DMS53 (cell line): Measurements from ENCODE around the gene BCAR1.

Experiments used
- DNase-seq: peaks from one replicate; lab custom pipeline; 2025; lab: John Stamatoyannopoulos, UW

The BCAR1 gene

DNA sequence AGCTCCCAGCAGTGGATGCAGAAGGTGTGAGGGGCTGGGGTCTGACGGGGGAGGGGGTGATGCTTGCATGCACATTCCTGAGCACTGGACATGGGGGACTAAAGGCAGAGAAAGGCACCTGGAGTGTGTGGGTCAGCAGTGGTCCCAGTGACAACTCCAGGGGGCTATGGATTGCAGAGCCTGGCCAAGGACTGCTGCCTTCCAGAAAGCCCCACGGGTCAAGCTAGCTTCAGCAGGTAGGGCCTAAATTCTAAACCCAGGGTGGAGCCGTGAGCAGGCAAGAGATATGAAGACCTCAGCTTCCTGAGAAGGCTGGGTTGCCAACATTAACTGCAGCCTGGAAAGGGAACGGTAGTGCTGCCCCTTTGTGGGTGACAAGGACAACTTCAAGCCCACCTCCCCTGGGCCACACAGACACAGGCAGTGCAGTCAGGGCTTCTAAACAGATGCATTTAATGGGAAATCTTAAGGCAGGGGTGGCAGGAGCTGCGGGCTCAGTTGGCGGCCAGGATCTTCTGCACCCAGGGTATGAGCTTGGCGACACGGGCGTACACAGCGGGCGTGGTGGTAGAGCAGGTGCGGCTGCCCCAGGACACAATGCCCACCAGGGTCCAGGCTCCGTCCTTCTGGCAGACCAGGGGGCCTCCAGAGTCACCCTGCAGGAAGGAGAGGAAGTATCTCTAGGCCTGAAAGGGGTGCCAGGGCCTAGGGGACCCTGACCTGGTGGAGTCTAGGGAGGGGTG lies 47.6 kb downstream of the BCAR1 start:
- DNase-seq: no peak

DNA sequence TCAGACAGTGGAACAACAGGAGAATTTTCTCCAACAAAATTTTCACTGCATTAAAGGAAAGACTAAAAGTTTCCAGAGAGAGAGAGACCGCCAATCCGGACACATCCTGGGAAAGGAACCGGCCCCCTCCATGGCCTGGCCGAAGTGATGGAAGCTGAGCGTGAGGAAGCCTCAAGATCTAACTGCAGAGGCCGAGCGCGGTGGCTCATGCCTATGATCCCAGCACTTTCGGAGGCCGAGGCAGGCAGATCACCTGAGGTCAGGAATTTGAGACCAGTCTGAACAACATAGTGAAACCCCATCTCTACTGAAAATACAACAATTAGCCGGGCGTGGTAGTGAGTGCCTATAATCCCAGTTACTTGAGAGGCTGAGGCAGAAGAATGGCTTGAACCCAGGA lies 48.3 kb downstream of the BCAR1 start:
- no peak for DNase-seq

DNA sequence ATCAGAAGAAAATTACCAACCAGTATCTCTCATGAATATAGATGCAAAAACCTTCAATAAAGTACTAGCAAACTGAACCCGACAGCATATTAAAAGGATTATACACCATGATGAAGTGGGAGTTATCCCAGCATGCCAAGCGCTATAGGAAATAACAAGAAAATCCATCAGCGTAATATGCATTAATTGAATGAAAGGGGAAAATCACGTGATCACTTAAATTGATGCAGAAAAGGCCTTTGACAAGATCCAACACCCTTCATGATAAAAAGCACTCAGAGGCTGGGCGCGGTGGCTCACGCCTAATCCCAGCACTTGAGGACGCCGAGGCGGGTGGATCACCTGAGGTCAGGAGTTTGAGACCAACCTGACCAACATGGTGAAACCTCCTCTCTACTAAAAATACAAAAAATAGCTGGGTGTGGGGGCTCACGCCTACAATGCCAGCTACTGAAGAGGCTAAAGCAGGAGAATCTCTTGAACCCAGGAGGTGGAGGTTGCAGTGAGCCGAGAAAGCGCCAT lies 49.3 kb downstream of the BCAR1 start:
- no peak for DNase-seq

DNA sequence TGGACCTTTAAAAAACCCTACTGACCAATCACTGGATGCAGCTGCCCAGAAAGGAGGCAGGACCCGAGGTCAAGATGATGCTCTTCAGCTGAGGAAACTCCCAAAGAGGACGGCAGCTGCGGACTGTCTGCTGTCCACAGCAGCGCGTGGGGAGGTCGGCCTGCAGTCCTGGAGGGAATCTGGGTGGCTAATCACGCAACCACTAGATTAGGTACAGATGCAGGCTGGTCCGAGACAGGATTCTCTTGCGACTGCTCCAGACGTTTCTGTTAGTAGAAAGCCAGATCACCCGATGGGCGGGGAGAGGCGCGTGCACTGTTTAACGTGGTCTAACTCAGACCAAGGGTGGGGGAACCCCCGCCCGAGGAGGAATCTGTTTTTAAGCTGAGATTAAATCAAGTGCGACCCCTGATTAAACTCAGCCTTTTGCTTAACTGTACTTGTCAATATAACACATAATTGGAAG lies 53.3 kb downstream of the BCAR1 start:
- no peak for DNase-seq

DNA sequence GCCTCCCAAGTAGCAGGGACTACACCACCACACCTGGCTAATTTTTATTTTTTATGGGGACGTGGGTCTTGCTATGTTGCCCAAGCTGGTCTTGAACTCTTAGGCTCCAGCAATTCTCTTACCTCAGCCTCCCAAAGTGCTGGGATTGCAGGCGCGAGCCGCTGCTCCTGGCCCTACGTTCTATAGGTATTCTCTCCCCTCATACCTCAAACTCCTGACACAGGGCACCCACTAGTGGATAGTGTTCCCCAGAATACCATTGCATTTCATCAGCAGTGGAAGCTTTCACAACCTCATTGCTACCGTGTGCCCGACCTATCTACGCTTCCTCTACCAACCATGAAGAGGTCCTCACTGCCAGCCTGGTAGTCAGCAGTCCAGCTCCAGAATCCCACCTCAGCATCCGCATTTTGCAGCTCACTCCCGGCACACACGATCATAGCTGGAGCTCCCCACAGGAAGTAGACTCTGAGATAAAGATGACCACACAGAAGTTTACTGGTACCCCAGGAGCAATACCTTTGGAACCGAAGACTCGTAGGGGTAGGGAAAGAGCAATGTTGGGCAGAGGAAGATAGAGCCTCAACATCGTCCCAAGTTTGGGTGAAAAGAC lies 53.8 kb downstream of the BCAR1 start:
- no peak for DNase-seq

DNA sequence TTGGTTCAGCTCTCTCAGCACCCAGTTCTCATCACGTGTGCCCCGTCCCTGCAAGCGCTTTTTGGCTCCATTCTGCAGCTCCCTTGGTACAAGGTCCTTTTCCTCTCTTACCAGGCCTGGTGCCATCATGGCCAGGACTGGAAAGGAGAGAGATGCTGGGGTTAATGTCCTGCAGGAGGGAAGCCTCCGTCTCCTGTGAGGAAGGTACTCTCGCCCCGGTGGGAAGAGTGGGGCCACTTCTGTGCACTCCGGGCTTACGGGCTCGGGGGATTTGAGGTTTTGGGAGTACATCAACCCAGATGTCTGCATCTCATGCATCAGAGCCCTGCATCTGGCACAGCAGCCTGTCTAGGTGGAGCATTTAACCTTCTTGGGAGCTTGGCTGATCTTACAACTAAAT lies 54.6 kb downstream of the BCAR1 start:
- no peak for DNase-seq

DNA sequence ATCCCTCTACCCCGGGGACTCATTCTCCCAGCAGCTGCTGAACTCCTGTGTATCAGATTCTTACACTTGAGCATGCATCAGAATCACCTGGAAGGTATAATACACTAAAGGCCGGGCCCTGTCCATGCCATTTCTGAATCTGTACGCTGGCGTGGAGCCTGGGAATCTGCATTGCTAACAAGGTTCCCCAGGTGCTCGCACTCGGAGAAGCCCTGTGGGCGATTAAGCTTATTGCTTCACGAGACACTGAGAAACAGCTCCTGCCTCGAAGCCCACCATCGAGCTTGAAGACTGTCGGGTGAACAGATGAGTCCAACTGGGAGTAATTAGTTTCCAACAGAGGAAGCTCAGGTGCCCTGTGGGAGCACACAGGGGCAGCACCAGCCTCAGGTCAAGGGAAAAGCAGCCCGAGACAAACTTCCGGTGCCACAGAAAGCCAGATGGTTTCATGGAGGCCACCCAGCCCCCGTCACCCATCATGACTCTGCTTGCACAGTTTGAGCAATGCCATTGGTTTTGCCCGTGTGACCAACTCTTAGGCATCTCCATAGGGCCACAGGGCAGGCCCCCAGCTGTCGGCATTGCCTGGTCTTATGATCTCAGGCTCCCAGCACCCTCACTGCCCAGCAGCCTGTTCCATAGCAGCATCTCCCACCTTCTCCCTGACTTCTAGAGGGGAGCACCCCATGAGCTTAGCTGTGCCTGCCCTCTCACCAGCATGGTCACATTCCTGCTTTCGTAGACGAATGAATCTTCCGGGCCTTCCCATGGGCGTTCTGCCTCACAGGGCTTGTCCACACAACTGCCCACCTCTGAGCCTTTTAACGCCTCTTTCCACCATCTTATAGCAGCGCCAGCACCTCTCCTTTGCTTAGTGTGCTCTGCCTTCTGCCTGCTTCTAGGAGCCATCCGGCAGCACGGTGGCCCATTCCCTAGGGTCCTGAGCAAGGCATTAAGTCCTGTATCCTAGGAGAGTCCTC lies 55.3 kb downstream of the BCAR1 start:
- no peak for DNase-seq

DNA sequence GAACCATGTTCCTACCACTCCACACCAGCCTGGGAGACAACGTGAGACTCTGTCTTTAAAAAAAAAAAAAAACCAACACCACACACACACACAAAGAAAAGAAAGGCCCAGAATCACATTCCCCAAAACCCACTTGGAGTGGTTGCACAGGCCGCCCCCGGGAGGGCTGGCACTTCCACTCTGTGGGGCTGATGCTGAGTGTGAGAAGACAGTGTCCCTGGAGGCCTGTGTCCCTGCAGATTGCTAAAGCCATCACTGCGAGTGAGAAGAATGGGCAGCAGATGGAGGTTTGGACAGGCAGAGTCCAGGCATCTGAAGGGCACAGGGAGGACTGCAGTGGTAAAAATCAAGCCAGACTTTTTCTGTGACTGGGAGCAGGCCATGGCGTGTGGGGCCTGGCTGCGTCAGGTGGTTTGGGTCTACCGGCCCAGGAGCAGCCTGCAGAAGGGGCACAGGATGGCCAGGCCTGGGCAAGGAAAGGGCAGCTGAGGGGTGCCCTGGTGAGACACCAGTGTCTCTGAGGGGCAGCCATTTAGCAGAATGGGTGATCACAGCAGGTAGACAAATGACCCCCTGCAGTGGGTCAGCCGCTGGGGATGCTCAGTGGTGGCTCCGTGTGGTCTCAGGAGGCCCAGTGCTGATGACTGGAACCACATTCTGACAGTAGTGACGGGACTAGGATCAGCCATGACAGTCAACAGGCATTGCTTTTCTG lies 57.5 kb downstream of the BCAR1 start:
- no peak for DNase-seq

DNA sequence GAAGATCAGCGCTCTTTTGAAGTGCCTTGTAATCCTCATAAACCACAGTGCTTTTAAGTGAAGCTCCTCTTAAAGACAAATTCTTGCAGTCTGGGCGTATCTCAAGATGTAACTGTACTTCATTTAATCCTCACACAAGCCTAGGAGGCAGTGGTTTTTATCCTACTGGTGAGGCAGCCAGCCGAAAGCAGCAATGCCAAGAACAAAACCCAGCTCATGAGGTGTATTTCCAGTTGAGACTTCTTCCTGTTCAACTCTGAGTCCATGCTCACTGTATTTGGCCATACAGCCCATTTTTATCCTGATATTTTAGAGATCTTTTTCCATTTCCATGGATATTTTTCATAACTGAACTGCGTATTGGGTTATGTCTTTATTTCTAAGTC lies 58.2 kb downstream of the BCAR1 start:
- no peak for DNase-seq

DNA sequence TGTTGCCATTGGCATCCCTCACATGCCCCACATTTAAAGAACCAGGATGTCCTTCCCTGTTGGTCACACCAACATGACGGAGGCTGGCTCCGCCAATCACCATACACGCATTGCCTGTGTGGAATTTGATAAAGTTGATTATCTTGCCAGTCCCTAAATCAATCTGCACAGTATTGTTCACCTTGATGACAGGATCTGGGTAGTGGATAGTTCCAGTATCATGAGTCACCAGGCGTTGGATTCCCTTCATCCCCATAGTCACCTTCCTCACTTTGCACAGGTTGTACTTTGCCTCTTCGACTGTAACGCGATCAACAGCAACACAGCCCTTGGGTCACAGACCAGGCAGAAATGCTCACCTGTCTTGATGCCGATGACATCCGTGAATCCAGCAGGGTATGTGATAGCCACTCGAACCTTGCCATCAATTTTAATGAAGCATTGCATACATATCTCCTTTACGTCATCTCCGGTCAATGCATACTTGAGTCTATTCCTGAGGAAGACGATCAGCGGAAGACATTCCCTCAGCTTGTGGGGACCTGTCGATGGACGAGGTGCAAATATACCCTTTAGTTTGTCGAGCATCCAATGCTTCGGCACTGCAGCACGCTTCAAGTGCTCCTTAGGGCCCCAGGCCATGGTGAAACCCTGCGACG lies 58.7 kb downstream of the BCAR1 start:
- DNase-seq: no peak

DNA sequence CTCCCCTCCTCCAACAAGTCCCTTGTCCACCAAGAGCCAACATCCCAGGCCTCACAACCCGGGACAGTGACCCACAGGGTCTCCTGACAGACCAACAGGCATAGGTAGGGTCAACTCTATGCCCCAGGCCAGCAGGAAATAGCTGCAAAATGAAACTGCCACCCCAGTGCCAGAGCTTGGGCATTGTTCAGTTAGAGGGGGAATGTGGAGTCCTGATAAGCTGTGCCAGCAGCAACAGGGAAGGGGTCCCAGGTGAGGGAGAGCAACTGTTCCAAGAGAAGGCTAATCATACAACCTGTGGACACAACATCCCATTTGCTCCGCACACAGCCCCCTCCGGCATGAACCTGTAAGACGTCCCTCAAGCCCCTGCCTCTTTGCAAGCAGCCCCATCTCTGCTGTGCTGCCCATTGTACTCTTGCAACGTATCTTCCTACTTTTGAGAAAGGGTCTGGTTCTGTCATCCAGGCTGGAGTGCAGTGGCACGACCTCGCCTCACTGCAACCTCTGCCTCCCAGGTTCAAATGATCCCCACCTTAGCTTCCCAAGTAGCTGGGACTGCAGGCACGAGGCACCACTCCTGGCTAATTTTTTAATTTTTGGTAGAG lies 61.7 kb downstream of the BCAR1 start:
- DNase-seq: no peak

DNA sequence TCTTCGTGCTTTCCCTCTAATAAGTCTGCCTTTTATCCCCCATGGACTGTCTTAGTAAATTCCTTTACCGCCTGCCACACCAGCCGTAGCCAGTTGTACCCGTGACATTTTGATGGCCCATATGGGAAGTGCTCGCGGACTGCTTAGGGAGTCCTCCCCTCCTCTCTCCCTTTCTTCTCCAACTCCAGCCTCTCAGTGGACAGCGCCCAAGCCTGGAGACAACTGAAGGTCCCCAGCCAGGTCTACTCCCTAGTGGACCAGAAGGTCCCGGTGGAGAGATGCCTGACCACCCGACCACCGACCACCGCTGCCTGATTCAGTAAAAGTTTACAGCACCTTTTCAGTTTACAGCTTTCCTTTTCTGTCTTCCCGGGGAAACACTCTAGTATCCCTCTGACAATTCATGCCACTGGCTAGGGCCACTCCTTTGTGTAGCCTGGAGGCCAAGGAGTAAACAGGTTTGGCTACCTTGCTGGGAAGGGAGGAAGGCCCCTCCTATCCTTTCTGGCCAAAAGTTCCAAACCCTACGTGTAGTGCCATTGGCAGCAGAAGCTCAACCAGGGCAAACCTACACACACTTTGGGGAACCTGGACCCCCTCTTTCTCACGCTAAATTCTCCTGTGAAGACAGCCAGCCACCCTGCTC lies 62.5 kb downstream of the BCAR1 start:
- DNase-seq: no peak

DNA sequence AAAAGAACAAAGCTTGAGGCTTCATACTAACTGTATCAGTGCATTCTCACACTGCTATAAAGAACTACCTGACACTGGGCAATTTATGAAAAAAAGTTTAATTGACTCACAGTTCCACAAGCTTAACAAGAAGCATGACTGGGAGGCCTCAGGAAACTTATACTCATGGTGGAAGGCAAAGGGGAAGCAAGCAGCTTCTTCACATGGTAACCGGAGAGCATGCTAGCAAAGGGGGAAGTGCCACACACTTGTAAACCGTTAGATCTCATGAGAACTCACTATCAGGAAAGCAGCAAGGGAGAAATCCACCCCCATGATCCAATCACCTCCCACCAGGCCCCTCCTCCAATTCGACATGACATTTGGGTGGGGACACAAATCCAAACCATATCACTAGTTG lies 69.8 kb downstream of the BCAR1 start:
- no peak for DNase-seq

DNA sequence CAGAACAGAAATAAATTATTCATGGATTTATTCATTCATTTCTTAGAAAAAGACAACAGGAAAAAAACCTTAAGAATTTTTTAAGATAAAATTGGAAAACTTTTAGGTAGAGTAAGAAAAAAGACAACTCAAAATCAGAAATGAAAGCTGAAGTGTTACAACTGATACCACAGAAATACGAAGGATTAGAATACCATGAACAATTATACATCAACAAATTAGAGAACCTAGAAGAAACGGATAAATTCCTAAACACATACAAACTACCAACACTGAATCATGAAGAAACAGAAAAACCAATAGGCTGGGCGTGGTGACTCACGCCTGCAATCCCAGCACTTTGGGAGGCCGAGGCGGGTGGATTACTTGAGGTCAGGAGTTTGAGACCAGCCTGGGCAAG lies 72.2 kb downstream of the BCAR1 start:
- no peak for DNase-seq
